GM19328 (cell line): ENCODE measurements around the gene RASAL3.
"Not testable (repeated sequence)": the region's sequence is repeated elsewhere in the genome, so short reads cannot be mapped to it uniquely, and the experiment has no call there.

ENCODE experiments used
- ATAC-seq: cut with Tn5 transposase; IDR thresholded peaks from one replicate; pipeline ENCODE4 v1.9.1; 2021; ENCODE audit warnings: mild to moderate bottlenecking, moderate library complexity; ENCODE audit not compliant: unreplicated experiment

Gene RASAL3

GRCh38 chr19:15464394-15465385 lies at the start of gene RASAL3:
RASAL3 (minus strand) TSS chr19:15464544; CDS start chr19:15464358, 186 bp downstream.
- ATAC-seq, result no peak

DNA sequence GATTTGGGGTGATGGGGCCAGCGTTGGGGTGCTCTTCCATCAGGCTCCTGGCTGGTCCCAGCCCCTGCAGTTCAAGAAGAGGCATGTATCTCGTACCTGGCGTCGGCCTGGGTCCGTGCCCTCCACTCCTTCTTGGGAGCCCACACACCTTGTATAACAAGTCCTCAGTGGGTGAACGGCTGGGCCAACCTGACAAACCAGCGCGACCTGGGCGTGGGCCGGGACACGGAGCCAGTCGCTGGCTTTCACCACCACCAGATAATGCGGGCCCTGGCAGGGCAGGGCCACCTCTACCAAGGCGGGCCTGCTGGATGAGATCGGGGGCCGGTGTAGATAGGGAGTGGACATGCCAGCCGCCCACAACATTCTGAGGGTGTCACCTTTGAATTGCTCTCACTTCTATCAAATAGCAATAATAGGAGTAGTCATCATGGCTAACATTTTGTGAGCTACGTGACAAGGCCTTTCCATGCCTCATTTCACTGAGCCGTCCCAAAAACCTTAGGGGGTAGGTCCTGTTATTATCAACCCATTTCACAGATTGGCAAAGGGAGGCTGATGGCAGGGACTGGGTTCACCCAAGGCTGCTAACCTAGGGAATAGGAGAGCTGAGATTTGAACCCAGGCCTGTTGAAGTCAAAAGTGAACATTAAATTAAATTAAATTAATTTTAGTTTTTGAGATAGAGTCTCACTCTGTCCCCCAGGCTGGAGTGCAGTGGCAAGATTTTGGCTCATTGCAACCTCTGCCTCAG lies 47.5 kb upstream of the RASAL3 start:
- no peak for ATAC-seq

DNA sequence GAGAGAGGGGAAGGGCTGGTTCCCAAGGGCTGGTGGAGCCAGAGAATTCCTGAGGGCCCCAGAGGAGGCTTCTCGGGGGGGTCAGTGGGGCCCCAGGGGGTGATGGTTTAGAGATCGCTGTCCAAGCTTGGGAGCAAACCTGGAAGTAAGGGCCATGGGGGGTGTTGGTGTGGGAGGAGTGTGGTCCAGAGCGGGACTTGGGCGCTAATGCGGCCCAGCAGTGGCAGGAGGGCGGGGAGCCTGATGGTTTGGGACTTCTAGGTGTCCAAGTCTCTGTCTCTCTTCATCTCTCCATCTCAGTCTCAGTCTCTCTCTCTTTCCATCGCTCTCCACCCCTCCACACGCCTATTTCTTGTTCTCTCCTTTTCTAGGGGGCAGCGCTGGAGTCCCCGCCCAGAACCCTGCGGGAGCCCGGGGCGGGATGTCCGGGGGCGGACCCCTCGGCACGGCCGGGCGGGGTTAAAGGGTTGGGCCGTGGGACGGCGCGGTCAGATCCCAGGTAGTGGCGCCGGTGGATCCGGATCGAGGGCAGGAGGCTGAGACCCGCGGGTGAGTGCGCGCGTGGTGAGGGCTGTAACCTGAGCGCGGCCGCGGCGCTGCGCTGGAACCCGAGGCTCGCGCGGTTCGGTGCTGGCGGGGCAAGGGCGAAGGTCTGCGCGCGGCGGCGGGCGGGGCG lies 43.8 kb upstream of the RASAL3 start, which contains the start of gene CYP4F22:
Gene CYP4F22, plus strand, starts transcription at position 491 of the 676 bp plus-strand sequence. CDS start 16,812 bp downstream, outside the sequence.
- no peak for ATAC-seq

GRCh38 chr19:15507068-15508034 lies 43.0 kb upstream of the RASAL3 start:
- ATAC-seq, result no peak

- ATAC-seq, result no peak
Measured at GRCh38 chr19:15506074-15506571, 41.8 kb upstream of the RASAL3 start.

GRCh38 chr19:15502264-15502663 lies 37.9 kb upstream of the RASAL3 start:
- no peak for ATAC-seq

DNA sequence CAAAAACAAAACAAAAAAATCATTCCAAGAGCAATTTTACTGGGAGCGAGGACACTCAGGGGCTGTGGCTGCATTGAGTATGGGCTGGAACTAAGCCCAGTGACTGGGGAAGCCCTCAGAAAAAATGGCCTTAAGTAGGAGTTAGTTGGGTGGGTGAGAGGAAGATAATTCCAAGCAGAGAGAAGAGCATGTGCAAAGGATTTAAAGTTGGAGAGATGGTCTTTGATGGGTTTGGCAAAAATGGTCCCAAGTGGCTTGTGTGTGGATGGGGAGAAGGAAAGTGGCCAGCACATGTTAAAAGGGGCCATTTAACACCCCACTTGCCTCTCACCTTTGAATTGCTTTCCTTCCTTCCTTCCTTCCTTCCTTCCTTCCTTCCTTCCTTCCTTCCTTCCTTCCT lies 37.3 kb upstream of the RASAL3 start:
- ATAC-seq, result no peak

GRCh38 chr19:15498910-15499309 lies 34.6 kb upstream of the RASAL3 start:
- no peak for ATAC-seq

DNA sequence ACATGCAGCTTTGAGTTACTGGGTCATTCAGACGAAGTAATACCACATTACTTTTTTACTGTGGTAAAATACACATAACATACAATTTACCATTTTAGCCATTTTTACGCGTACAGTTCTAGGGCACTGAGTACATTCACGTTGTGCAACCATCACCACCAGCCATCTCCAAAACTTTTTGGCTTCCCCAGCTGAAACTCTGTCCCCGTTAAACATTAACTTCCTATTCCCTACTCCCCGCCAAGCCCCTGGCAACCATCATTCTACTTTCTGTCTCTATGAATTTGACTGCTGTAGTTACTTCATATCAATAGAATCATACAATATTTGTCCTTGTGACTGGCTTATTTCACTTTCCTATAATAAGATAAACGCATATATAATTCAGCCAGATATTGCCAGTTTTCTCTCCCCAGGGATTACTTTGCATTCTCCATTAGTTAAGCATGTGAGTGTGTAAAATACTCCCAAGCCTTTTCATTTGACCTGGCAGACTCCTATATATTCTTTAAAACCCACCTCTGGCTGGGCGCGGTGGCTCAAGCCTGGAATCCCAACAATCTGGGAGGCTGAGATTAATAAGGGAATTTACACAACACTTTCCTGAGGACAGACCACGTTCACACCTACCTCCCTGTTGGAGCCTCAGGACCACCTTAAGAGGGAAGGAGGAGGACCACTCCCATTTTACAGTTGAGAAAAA lies 34.0 kb upstream of the RASAL3 start:
- ATAC-seq, result no peak

GRCh38 chr19:15495151-15495550 lies 30.8 kb upstream of the RASAL3 start:
- ATAC-seq, result no peak

DNA sequence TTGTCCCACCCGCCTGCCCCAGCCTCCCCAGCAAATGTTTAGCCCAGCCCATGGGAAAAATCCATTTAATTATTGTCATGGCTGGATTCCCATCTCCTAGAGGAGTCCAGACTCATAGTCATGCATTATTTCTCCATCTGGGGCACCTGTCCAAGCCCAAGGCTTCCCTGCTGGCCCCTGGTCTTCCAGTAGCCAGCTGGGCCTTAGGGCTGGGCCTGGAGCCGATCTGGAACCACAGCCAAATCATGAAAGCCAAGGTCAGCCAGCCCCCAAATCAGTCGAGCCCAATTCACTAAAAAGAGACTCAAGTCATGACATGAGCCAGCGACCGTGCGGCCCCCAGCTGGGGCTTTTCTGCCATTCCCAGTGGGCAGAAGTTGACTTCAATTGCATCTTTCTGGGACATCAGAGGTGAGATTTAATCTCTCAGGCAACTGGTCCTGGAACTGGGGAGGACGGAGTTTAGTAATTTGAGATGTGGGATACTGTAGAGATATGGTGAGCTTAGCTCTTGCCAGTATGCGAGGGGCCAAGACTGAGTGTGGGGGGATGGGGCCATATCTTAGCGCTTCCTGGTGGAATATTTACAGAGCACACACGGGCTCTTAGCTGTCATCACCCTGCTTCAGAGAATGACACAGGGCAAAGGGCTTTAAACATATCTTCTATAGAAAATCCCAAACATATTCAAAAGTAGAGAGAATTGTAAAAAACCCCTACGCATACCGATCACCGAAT lies 24.3 kb upstream of the RASAL3 start:
- ATAC-seq, result no peak

DNA sequence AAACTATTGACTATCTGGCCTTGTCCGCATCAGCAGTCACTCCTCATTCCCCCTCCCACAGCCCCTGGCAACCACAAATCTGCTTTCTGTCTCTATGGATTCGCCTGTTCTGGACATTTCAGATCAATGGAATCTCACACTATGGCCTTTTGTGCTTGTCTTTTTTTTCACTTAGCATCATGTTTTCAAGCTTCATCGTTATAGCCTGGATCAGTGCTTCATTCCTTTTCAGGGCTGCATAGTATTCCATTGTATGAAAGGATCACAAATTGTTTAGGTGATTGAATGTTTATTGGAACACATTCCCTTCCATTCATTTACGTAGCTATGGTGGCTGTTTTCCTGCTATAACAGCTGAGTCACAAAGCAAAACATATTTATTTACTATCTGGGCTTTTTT lies 22.7 kb upstream of the RASAL3 start:
- ATAC-seq, result no peak

GRCh38 chr19:15485768-15486167 lies 21.4 kb upstream of the RASAL3 start:
- ATAC-seq, result not testable (repeated sequence)

- ATAC-seq, result not testable (repeated sequence)
Measured at GRCh38 chr19:15480996-15481395, 16.7 kb upstream of the RASAL3 start.

DNA sequence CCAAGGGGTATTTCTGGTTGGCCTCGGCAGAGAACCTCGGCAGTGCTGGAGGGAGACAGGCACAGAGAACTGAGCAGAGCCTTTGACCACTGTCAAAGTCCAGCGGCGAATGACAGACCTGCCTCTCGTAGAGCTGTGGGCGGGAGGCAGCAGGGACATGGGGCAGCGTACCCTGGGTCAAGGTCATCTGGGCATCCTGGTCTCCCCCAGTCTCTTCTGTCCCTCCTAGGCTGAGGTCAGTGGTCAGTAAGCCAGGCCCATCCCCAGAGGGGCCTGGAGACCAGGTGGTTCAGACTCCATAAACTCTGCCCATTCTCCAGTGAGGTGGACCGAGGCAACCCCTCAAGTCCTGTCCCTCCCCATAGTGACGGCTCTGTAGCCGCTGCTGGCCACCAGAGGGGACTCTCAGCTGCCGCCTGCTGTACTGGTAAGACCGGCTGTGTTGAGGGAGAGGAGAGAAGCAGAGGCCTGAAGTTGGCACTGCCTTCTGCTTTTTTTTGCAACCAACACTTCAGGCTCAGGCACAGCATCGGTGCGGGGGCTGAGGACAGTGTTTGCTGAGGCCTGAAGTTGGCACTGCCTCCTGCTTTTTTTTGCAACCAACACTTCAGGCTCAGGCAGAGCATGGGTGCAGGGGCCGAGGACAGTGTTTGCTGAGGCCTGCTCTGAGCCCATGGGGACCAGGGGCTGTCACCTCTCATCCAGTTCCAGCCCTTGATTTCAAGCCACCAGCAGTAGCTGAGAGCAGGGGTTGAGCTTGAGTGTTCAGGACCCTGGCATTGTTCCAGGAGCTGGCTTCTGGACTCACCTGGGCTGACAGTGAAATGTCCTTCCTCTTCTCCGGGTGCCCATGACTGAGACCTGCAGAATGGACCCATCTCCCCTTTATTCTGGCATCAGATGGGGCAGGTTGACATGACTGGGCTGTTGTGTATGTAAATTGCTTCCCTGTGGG lies 15.3 kb upstream of the RASAL3 start, which contains the start of gene PGLYRP2:
Gene PGLYRP2, minus strand, starts transcription at position 111 of the 955 bp plus-strand sequence. CDS start 130 bp downstream, outside the sequence.
- ATAC-seq, result no peak

- ATAC-seq, result no peak
Measured at GRCh38 chr19:15476325-15476724, 12.0 kb upstream of the RASAL3 start.

DNA sequence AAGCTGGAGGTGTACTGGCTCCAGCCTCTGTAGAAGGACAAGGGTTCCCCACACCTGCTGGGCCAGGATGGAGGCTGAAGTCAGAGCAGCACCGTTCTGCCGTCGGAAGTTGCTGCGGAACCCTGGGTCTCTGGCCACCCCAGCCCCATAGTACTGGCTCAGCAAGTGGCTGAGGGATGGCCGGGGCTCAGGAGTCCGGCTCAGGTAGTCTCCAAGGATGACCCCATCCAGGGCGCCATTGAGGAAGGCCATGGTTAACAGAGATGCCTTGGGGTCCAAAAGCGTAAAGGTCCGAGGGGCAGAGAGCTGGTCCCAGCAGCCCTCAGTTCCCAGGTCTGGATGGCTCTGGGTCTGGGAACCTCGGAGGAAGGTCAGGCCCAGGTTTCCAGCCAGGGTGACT lies 11.3 kb upstream of the RASAL3 start:
- no peak for ATAC-seq
